ENCODE results near the gene RRBP1.

The RRBP1 gene

DNA sequence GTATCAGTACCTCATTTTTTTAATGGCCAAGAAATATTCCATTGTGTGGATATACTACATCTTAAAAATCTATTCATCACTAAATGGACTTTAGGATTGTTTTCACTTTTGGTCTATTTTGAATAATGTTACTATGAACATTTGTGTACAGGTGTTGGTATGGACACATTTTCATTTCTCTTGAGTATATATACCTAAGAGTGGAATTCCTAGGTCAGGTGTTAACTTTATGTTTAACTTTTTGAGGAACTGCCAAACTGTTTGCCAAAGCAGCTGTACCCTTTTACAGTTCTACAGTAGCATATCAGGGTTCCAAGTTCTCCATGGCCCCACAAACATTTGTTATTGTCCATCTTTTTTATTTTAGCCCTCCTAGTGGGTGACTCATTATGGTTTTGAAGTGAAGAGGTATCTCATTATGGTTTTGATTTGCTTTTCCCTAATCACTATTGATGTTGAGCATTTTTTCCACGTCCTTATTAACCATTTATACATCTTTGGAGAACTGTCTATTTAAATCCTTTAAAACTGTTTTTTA, 84.0 kb downstream of the RRBP1 start:
- H3K4me1 Mint-ChIP-seq (ENCODE audit: low read depth), result peaks cover 8% of the 10 kb centered on the region
- H3K4me3 Mint-ChIP-seq, result no peak overlapping the region
- DNase-seq (ENCODE audit: low spot score), result no peak
- H3K27me3 Mint-ChIP-seq (ENCODE audit: low read depth), result no peaks in the 10 kb centered on the region
- H3K9me3 Mint-ChIP-seq, result no peaks in the 10 kb centered on the region
- no peak overlapping the region for H3K27ac Mint-ChIP-seq
- peaks cover 10% of the 10 kb centered on the region for H3K36me3 Mint-ChIP-seq (ENCODE audit: low read depth)

DNA sequence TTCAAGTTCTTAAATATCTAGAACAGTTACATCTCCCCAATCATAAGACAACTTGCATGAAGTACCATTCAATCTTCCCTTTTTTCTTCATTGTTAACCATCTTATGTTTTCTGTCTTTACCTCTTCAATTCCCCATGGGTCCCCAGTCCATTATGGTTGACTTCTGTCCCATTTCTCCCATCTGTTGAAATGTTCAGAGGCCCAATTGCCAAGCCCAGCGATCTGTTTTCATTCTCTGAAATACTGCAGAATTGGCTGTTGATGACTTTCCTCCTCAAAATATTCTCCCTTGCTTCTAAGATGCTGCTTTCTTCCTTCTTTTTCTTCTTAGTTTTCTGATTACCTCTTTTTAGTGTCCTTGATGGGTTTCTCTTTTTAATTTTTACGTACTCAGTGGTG, 86.2 kb downstream of the RRBP1 start:
- Mint-ChIP-seq H3K9me3 (no peaks in the 10 kb centered on the region), H3K27ac (no peak overlapping the region), H3K4me1 (ENCODE audit: low read depth) (peaks cover 7% of the 10 kb centered on the region), H3K36me3 (ENCODE audit: low read depth) (peaks cover 11% of the 10 kb centered on the region), H3K4me3 (no peak overlapping the region), H3K27me3 (ENCODE audit: low read depth) (no peaks in the 10 kb centered on the region)
- DNase-seq (ENCODE audit: low spot score), result no peak

DNA sequence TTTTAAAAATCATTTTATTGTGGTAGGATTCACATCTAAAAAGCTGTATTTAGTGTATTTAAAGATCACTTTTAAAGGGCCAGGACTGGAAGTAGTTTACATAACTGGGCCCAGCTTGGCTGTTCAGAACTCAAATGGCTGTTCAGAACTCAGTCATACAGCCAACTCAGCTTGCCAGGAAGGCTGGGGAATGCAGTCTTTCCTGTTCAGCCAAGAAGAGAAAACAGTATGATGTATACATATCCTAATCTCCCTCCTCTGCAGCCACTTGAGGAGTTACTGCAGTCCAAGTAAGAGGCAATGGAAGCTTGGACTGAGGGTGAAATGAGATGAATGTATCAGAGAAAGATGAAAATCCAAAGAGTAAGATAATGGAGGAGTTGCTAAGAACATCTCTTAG, 87.6 kb downstream of the RRBP1 start:
- H3K4me3 Mint-ChIP-seq, result no peak overlapping the region

DNA sequence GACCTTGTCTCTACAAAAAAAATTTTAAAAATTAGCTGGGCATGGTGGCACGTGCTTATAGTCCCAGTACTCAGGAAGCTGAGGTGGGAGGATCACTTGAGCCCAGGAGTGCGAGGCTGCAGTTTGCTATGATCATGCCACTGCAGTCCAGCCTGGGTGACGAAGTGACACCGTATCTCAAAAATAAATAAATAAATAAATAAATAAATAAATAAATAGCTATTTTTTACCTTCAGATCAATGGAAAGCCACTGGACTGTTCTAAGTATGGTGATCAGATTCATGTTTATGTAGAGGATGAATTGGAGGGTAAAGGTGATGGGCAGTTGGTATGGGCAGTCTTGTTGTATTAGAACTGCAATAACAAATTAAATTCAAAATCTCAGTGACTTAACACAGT, 88.1 kb downstream of the RRBP1 start:
- H3K9me3 Mint-ChIP-seq, result no peaks in the 10 kb centered on the region
- peaks cover 8% of the 10 kb centered on the region for H3K36me3 Mint-ChIP-seq (ENCODE audit: low read depth)
- H3K27me3 Mint-ChIP-seq (ENCODE audit: low read depth), result no peaks in the 10 kb centered on the region
- no peak overlapping the region for H3K27ac Mint-ChIP-seq
- DNase-seq (ENCODE audit: low spot score), result no peak
- no peak overlapping the region for H3K4me3 Mint-ChIP-seq
- H3K4me1 Mint-ChIP-seq (ENCODE audit: low read depth), result peaks cover 11% of the 10 kb centered on the region

More for the DNA sequence above, 87.6 kb downstream of the RRBP1 start:
- Mint-ChIP-seq H3K4me1 (ENCODE audit: low read depth) (peaks cover 11% of the 10 kb centered on the region), H3K27me3 (ENCODE audit: low read depth) (no peaks in the 10 kb centered on the region), H3K9me3 (no peaks in the 10 kb centered on the region), H3K27ac (no peak overlapping the region), H3K36me3 (ENCODE audit: low read depth) (peaks cover 8% of the 10 kb centered on the region)
- no peak for DNase-seq (ENCODE audit: low spot score)

DNA sequence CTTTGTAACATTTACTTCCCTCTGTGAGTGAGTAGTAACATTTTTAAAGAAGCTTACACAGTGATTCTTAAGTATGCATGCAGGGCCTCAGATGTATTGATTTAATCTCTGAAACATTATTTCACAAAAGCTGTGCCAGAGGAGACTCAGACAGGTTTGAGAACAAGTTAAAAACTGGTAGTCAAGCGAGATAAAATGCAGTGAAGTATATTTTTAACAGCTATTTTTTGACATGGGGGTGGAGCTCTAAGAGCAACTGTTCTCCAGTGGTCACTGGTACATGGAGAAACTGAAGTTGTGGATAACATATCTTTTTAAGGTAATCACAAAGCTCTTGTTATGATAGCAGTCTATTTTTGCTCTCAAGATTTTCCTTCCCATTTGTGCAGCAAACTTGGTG, 91.8 kb downstream of the RRBP1 start:
- DNase-seq (ENCODE audit: low spot score), result no peak
- Mint-ChIP-seq H3K9me3 (no peaks in the 10 kb centered on the region), H3K27me3 (ENCODE audit: low read depth) (no peaks in the 10 kb centered on the region), H3K4me3 (no peak overlapping the region), H3K27ac (no peak overlapping the region), H3K36me3 (ENCODE audit: low read depth) (peaks cover 10% of the 10 kb centered on the region), H3K4me1 (ENCODE audit: low read depth) (peaks cover 11% of the 10 kb centered on the region)

DNA sequence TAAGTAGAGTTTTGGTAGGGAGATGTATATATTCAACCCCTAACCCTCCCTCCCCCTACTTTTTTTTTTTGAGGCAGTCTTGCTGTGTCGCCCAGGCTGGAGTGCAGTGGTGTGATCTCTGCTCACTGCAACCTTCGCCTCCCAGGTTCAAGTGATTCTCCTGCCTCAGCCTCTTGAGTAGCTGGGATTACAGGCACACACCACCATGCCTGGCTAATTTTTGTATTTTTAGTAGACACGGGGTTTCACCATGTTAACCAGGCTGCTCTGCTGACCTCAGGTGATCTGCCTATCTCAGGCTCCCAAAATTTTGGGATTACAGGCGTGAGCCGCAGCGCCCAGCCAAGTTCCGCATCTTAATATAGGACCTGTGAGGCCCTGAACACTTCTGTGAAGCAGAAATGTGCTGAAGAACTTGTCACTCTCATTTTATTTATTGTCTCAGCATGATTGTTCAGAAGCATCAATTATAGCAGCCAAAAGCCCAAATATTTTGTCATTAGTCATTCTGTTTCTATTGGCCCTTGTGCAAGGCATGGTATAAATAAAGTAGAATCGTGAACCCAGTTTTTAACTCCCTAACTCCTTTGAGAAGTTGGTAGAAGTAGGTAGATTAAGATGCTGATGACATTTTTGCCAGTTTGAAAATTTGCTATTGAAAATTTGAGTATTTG, 92.7 kb downstream of the RRBP1 start:
- H3K4me3 Mint-ChIP-seq, result no peak overlapping the region
- H3K27me3 Mint-ChIP-seq (ENCODE audit: low read depth), result no peaks in the 10 kb centered on the region
- peaks cover 7% of the 10 kb centered on the region for H3K36me3 Mint-ChIP-seq (ENCODE audit: low read depth)
- DNase-seq (ENCODE audit: low spot score), result no peak
- no peaks in the 10 kb centered on the region for H3K9me3 Mint-ChIP-seq
- peaks cover 8% of the 10 kb centered on the region for H3K4me1 Mint-ChIP-seq (ENCODE audit: low read depth)
- H3K27ac Mint-ChIP-seq, result no peak overlapping the region

DNA sequence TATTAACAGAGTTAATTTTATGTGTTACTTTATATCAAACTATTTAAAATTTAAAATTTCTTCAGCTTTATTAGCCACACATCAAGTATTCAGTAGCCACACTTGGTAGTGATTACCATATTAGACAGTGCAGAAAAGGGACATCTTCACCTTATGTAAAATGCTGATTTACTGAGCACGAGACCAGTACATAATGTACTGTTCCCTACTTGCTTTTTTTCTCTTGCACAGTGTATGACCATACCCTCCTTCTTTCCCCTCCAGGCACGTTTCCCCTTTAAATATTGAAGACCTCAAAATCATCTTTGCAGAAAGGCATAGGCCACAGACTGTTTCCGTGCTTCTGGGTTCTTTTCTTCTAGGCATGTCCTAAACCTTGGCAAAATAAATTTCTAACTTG, 94.2 kb downstream of the RRBP1 start:
- Mint-ChIP-seq H3K9me3 (no peaks in the 10 kb centered on the region), H3K4me1 (ENCODE audit: low read depth) (peaks cover 6% of the 10 kb centered on the region), H3K27me3 (ENCODE audit: low read depth) (no peaks in the 10 kb centered on the region), H3K27ac (no peak overlapping the region), H3K36me3 (ENCODE audit: low read depth) (peaks cover 7% of the 10 kb centered on the region), H3K4me3 (no peak overlapping the region)
- DNase-seq (ENCODE audit: low spot score), result no peak

DNA sequence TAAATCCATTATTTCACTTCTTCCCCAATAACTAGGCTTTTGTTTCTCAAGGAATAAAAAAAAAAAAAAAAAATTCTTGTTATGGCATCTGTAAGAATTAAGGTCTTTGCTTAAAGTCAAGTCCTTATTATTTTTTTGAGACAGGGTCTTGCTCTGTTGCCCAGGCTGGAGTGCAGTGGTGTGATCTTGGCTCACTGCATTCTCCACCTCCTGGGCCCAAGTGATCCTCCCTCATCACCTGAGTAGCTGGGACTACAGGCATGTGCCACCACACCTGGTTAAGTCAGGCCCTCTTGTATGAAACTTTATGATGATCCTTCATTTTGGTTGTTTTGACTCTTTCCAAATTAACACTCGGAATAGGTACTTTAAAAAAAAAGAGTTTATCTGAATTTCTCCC, 94.9 kb downstream of the RRBP1 start:
- peaks cover 4% of the 10 kb centered on the region for H3K4me1 Mint-ChIP-seq (ENCODE audit: low read depth)
- H3K27ac Mint-ChIP-seq, result no peak overlapping the region

DNA sequence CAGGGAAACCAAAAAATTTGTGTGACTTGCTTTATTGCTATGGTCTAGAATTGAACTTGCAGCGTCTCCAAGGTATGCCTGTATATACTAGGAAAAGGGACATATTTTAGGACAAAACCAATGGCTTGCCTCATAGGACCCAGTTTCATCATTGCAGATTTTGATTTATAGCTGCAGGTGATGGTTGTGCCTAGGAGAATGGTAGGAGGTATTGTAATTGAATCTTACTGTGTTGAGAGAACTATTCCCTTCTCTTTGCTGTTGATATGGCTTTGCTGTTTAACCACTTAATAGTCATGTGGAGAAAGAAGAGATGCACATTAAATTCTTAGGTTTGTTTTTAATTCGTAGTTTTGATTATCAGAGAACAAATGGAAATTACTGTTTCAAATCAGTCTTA, 95.8 kb downstream of the RRBP1 start:
- no peaks in the 10 kb centered on the region for H3K9me3 Mint-ChIP-seq
- H3K4me3 Mint-ChIP-seq, result no peak overlapping the region
- H3K27me3 Mint-ChIP-seq (ENCODE audit: low read depth), result no peaks in the 10 kb centered on the region
- no peak overlapping the region for H3K27ac Mint-ChIP-seq
- DNase-seq (ENCODE audit: low spot score), result no peak
- peaks cover 4% of the 10 kb centered on the region for H3K4me1 Mint-ChIP-seq (ENCODE audit: low read depth)
- H3K36me3 Mint-ChIP-seq (ENCODE audit: low read depth), result peaks cover 5% of the 10 kb centered on the region

More for the DNA sequence above, 94.9 kb downstream of the RRBP1 start:
- no peak for DNase-seq (ENCODE audit: low spot score)
- Mint-ChIP-seq H3K4me3 (no peak overlapping the region), H3K9me3 (no peaks in the 10 kb centered on the region), H3K36me3 (ENCODE audit: low read depth) (peaks cover 4% of the 10 kb centered on the region), H3K27me3 (ENCODE audit: low read depth) (no peaks in the 10 kb centered on the region)

DNA sequence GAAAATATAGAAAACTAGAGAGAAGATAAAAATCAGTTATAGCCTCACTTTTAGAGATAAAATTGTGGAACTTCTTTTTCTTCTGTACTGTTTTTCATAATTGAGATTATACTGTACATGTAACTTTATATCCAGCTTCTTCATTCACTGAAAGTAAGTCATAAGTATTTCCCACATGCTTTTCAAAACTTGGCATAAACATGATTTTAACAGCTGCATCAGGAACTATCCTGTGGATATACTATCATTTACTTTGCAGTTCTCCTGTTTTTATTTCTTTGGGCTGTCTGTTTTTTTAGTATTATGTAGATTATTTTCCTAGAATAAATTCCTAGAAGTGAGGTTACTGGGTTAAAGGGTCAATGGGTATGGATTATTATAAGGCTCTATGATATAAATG, 97.4 kb downstream of the RRBP1 start:
- Mint-ChIP-seq H3K27ac (no peak overlapping the region), H3K4me3 (no peak overlapping the region), H3K27me3 (ENCODE audit: low read depth) (no peaks in the 10 kb centered on the region), H3K36me3 (ENCODE audit: low read depth) (peaks cover 7% of the 10 kb centered on the region), H3K9me3 (no peaks in the 10 kb centered on the region), H3K4me1 (ENCODE audit: low read depth) (peaks cover 8% of the 10 kb centered on the region)
- no peak for DNase-seq (ENCODE audit: low spot score)

DNA sequence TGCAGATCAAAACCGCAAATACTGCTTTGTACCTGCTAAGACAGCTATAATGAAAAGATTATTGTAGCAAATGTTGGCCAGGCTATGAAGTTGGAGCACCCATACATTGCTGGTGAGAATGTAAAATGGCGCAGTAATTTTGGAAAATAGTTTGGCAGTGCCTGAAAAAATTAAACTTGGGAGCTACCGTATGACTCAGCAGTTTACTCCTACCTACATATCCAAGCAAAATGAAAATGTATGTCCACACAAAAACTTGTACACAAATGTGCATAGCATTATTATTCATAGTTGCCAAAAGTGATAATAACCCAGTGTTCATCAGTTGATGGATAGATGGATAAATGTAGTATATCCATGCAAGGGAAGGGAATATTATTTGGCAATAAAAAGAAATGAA, 98.9 kb downstream of the RRBP1 start:
- no peak overlapping the region for H3K4me3 Mint-ChIP-seq
- no peaks in the 10 kb centered on the region for H3K9me3 Mint-ChIP-seq
- H3K27ac Mint-ChIP-seq, result no peak overlapping the region
- peaks cover 7% of the 10 kb centered on the region for H3K36me3 Mint-ChIP-seq (ENCODE audit: low read depth)
- no peak for DNase-seq (ENCODE audit: low spot score)
- H3K27me3 Mint-ChIP-seq (ENCODE audit: low read depth), result no peaks in the 10 kb centered on the region
- peaks cover 15% of the 10 kb centered on the region for H3K4me1 Mint-ChIP-seq (ENCODE audit: low read depth)

DNA sequence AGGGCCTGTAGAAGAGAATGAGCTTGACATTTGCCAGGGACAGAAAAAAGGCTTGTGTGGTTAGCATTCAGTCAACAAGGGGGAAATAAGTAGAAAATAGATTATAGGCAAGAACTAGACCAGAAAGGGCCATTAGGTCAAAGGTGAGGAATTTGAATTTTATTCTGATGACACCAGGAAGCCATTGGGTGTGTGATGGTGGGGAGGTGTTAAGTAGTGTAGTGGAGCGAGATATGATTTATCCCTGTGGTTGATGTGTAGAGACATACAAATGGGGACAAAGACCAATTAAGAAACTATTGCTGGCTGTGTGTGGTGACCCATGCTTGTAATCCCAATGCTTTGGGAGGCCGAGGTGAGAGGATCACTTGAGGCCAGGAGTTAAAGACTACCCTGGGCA, 101.1 kb downstream of the RRBP1 start:
- Mint-ChIP-seq H3K9me3 (no peaks in the 10 kb centered on the region), H3K27ac (no peak overlapping the region), H3K4me1 (ENCODE audit: low read depth) (peaks cover 20% of the 10 kb centered on the region), H3K27me3 (ENCODE audit: low read depth) (no peaks in the 10 kb centered on the region), H3K36me3 (ENCODE audit: low read depth) (peaks cover 7% of the 10 kb centered on the region), H3K4me3 (no peak overlapping the region)
- no peak for DNase-seq (ENCODE audit: low spot score)

DNA sequence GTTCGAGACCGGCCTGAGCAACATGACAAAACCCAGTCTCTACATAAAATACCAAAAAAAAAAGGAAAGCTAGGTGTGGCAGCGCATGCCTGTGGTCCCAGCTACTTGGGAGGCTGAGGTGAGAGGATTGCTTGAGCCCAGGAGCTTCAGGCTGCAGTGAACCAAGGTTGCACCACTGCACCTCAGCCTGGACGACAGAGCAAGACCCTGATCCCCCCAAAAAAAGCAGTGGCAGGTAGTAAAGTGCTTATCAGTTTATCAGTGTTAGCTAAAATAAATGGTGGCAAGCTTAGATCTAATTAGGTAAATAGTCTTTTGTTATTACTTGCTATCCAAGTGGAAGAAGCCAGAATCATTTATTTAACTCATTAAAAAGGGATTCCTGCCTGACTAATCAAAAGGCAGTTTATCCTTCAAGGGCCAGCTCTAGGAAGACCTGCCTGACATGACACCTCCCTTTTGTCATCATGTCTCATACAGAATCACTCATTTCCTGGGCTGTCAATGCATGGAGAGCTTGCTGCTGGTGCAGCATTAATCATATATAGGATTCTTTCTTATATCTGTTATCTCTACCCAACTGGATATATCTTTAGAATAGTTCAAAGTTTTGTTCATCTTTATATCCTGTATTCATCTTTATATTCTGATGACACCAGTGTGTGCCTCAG, 102.5 kb downstream of the RRBP1 start:
- DNase-seq (ENCODE audit: low spot score), result no peak
- Mint-ChIP-seq H3K36me3 (ENCODE audit: low read depth) (peaks cover 5% of the 10 kb centered on the region), H3K27me3 (ENCODE audit: low read depth) (no peaks in the 10 kb centered on the region), H3K4me1 (ENCODE audit: low read depth) (peaks cover 21% of the 10 kb centered on the region), H3K27ac (no peak overlapping the region), H3K9me3 (no peaks in the 10 kb centered on the region), H3K4me3 (no peak overlapping the region)

DNA sequence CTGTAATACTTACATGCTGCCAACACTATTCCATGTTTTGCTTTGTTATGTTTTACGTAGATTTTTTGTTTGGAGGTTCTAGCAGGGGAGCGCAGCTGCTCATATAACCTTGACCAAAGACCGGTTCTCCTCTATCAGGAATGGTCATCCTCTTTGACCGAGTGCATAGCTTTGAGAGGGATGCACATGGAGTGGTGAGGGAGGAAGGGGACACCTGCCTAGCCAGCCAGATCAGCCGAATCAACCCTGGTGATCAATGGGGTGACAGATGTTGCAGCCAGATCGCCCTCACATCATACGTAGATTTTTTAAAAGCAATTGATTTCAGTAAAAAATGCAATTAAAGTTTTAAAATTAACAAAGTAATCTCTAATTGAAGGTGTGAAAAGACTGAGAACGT, 105.8 kb downstream of the RRBP1 start:
- H3K4me3 Mint-ChIP-seq, result no peak overlapping the region
- H3K36me3 Mint-ChIP-seq (ENCODE audit: low read depth), result peaks cover 9% of the 10 kb centered on the region
- H3K27ac Mint-ChIP-seq, result no peak overlapping the region

More for the DNA sequence above, 105.8 kb downstream of the RRBP1 start:
- peaks cover 40% of the 10 kb centered on the region for H3K4me1 Mint-ChIP-seq (ENCODE audit: low read depth)
- H3K27me3 Mint-ChIP-seq (ENCODE audit: low read depth), result peaks cover 3% of the 10 kb centered on the region
- DNase-seq (ENCODE audit: low spot score), result no peak
- no peaks in the 10 kb centered on the region for H3K9me3 Mint-ChIP-seq

Measured in T-helper 2 cell treated with Interferon-gamma antibody and Interleukin-4, amounts not matched to agents 5 μg/mL and 100 μg/mL, for 36 hours (primary cell).